Measurements from ENCODE around the gene TBC1D22A. TPM values are rescaled to one million over a fixed set of nuclear protein-coding genes. Genes with fewer than 3 reads are reported as not detected.

Gene TBC1D22A
- total RNA-seq, 1 donor from 2014 or later = 41.0 TPM

GRCh38 chr22:47119181-47119580 is 356.7 kb downstream of the TBC1D22A start:
- no peaks in the 10 kb centered on the region for H3K9me3 Mint-ChIP-seq
- no peaks in the 10 kb centered on the region for H3K27me3 Mint-ChIP-seq
- intact Hi-C loops (cut with micrococcal nuclease) = no loop called here
- DNase-seq = no peak
- no peaks in the 10 kb centered on the region for H3K4me1 Mint-ChIP-seq
- peaks cover 2% of the 10 kb centered on the region for H3K36me3 Mint-ChIP-seq (ENCODE audit: low read depth)
- no peak overlapping the region for H3K4me3 Mint-ChIP-seq
- no peak overlapping the region for H3K27ac Mint-ChIP-seq

- H3K4me3 Mint-ChIP-seq = no peak overlapping the region
- no peak overlapping the region for H3K27ac Mint-ChIP-seq
- no peak for DNase-seq
- no peaks in the 10 kb centered on the region for H3K36me3 Mint-ChIP-seq (ENCODE audit: low read depth)
- H3K27me3 Mint-ChIP-seq = no peaks in the 10 kb centered on the region
- no peaks in the 10 kb centered on the region for H3K4me1 Mint-ChIP-seq
- intact Hi-C loops (cut with micrococcal nuclease) = no loop called here
- H3K9me3 Mint-ChIP-seq = no peaks in the 10 kb centered on the region
Measured at GRCh38 chr22:47120399-47120798, 357.9 kb downstream of the TBC1D22A start.

GRCh38 chr22:47121791-47122190 is 359.3 kb downstream of the TBC1D22A start:
- Mint-ChIP-seq H3K9me3 (no peaks in the 10 kb centered on the region), H3K4me3 (no peak overlapping the region), H3K27ac (no peak overlapping the region), H3K4me1 (no peaks in the 10 kb centered on the region), H3K36me3 (ENCODE audit: low read depth) (no peaks in the 10 kb centered on the region), H3K27me3 (no peaks in the 10 kb centered on the region)
- intact Hi-C loops (cut with micrococcal nuclease) = no loop called here
- no peak for DNase-seq

GRCh38 chr22:47122441-47123000 is 360.1 kb downstream of the TBC1D22A start:
- DNase-seq = no peak
- Mint-ChIP-seq H3K36me3 (ENCODE audit: low read depth) (no peaks in the 10 kb centered on the region), H3K4me3 (no peak overlapping the region), H3K27me3 (no peaks in the 10 kb centered on the region), H3K27ac (no peak overlapping the region), H3K4me1 (no peaks in the 10 kb centered on the region), H3K9me3 (no peaks in the 10 kb centered on the region)
- intact Hi-C loops (cut with micrococcal nuclease) = no loop called here

GRCh38 chr22:47123006-47123826 is 360.8 kb downstream of the TBC1D22A start:
- no peak for DNase-seq
- no peaks in the 10 kb centered on the region for H3K4me1 Mint-ChIP-seq
- no peaks in the 10 kb centered on the region for H3K27me3 Mint-ChIP-seq
- H3K4me3 Mint-ChIP-seq = no peak overlapping the region
- H3K27ac Mint-ChIP-seq = no peak overlapping the region
- H3K9me3 Mint-ChIP-seq = no peaks in the 10 kb centered on the region
- no peaks in the 10 kb centered on the region for H3K36me3 Mint-ChIP-seq (ENCODE audit: low read depth)
- intact Hi-C loops (cut with micrococcal nuclease) = no loop called here

GRCh38 chr22:47123827-47124442 is 361.5 kb downstream of the TBC1D22A start:
- Mint-ChIP-seq H3K27me3 (no peaks in the 10 kb centered on the region), H3K4me1 (no peaks in the 10 kb centered on the region), H3K4me3 (no peak overlapping the region), H3K9me3 (no peaks in the 10 kb centered on the region), H3K36me3 (ENCODE audit: low read depth) (no peaks in the 10 kb centered on the region), H3K27ac (no peak overlapping the region)
- intact Hi-C loops (cut with micrococcal nuclease) = no loop called here
- no peak for DNase-seq

GRCh38 chr22:47124451-47124881 is 362.0 kb downstream of the TBC1D22A start:
- no peak for DNase-seq
- H3K27ac Mint-ChIP-seq = no peak overlapping the region
- no peaks in the 10 kb centered on the region for H3K4me1 Mint-ChIP-seq
- intact Hi-C loops (cut with micrococcal nuclease) = no loop called here
- H3K9me3 Mint-ChIP-seq = no peaks in the 10 kb centered on the region
- H3K36me3 Mint-ChIP-seq (ENCODE audit: low read depth) = no peaks in the 10 kb centered on the region
- H3K27me3 Mint-ChIP-seq = no peaks in the 10 kb centered on the region
- no peak overlapping the region for H3K4me3 Mint-ChIP-seq

GRCh38 chr22:47124961-47125360 is 362.5 kb downstream of the TBC1D22A start:
- peaks cover 3% of the 10 kb centered on the region for H3K4me1 Mint-ChIP-seq
- no peaks in the 10 kb centered on the region for H3K9me3 Mint-ChIP-seq
- intact Hi-C loops (cut with micrococcal nuclease) = no loop called here
- no peak for DNase-seq
- H3K27ac Mint-ChIP-seq = no peak overlapping the region
- no peaks in the 10 kb centered on the region for H3K36me3 Mint-ChIP-seq (ENCODE audit: low read depth)
- H3K27me3 Mint-ChIP-seq = no peaks in the 10 kb centered on the region
- no peak overlapping the region for H3K4me3 Mint-ChIP-seq

GRCh38 chr22:47125603-47126002 is 363.2 kb downstream of the TBC1D22A start:
- no peak for DNase-seq
- Mint-ChIP-seq H3K4me1 (peaks cover 3% of the 10 kb centered on the region), H3K4me3 (no peak overlapping the region), H3K9me3 (no peaks in the 10 kb centered on the region), H3K27me3 (no peaks in the 10 kb centered on the region), H3K27ac (no peak overlapping the region), H3K36me3 (ENCODE audit: low read depth) (no peaks in the 10 kb centered on the region)
- intact Hi-C loops (cut with micrococcal nuclease) = no loop called here

- Mint-ChIP-seq H3K27me3 (no peaks in the 10 kb centered on the region), H3K9me3 (no peaks in the 10 kb centered on the region), H3K4me1 (peaks cover 3% of the 10 kb centered on the region), H3K27ac (no peak overlapping the region), H3K4me3 (no peak overlapping the region), H3K36me3 (ENCODE audit: low read depth) (no peaks in the 10 kb centered on the region)
- no peak for DNase-seq
- intact Hi-C loops (cut with micrococcal nuclease) = no loop called here
Measured at GRCh38 chr22:47126344-47126811, 363.9 kb downstream of the TBC1D22A start.

GRCh38 chr22:47127441-47127871 is 365.0 kb downstream of the TBC1D22A start:
- H3K4me3 Mint-ChIP-seq = no peak overlapping the region
- H3K27ac Mint-ChIP-seq = no peak overlapping the region
- H3K36me3 Mint-ChIP-seq (ENCODE audit: low read depth) = no peaks in the 10 kb centered on the region
- intact Hi-C loops (cut with micrococcal nuclease) = no loop called here
- no peaks in the 10 kb centered on the region for H3K9me3 Mint-ChIP-seq
- H3K27me3 Mint-ChIP-seq = no peaks in the 10 kb centered on the region
- H3K4me1 Mint-ChIP-seq = peaks cover 3% of the 10 kb centered on the region
- DNase-seq = no peak

- H3K27me3 Mint-ChIP-seq = no peaks in the 10 kb centered on the region
- H3K9me3 Mint-ChIP-seq = no peaks in the 10 kb centered on the region
- no peak for DNase-seq
- intact Hi-C loops (cut with micrococcal nuclease) = no loop called here
- H3K36me3 Mint-ChIP-seq (ENCODE audit: low read depth) = no peaks in the 10 kb centered on the region
- no peak overlapping the region for H3K27ac Mint-ChIP-seq
- no peak overlapping the region for H3K4me3 Mint-ChIP-seq
- peaks cover 3% of the 10 kb centered on the region for H3K4me1 Mint-ChIP-seq
Measured at GRCh38 chr22:47128216-47128615, 365.8 kb downstream of the TBC1D22A start.

- Mint-ChIP-seq H3K27ac (no peak overlapping the region), H3K9me3 (no peaks in the 10 kb centered on the region), H3K4me3 (no peak overlapping the region), H3K27me3 (no peaks in the 10 kb centered on the region), H3K4me1 (peaks cover 3% of the 10 kb centered on the region), H3K36me3 (ENCODE audit: low read depth) (no peaks in the 10 kb centered on the region)
- no peak for DNase-seq
- intact Hi-C loops (cut with micrococcal nuclease) = no loop called here
Measured at GRCh38 chr22:47128622-47129215, 366.3 kb downstream of the TBC1D22A start.

Measured in activated CD4-positive, alpha-beta T cell treated with anti-CD3 and anti-CD28 coated beads, Interleukin-2, amount 10 ng/mL, durations not matched to agents 24 days and 14 days (primary cell).